Kidney epithelial cell (primary cell): ENCODE results near the gene MACROD2. TPM values are rescaled to one million over a fixed set of nuclear protein-coding genes. Genes with fewer than 3 reads are reported as not detected.

ENCODE experiments used
- DNase-seq: peaks from one replicate; pipeline ENCODE4 v3.0.0-alpha.2; 2010; ENCODE audit warnings: low read depth
- H3K27me3 ChIP-seq: 2 replicates; pipeline ENCODE4 v1.6.0; 2011; ENCODE audit warnings: low read length; ENCODE audit not compliant: control insufficient read depth, insufficient read depth
- H3K36me3 ChIP-seq: 2 replicates; pipeline ENCODE4 v1.5.1; 2011; ENCODE audit warnings: low read length; ENCODE audit not compliant: control insufficient read depth, insufficient read depth
- H3K4me3 ChIP-seq: 2 replicates; pipeline ENCODE4 v1.5.1; 2011; ENCODE audit warnings: low read depth, mild to moderate bottlenecking, control low read depth, low read length
- total RNA-seq: library from RNA; depleted of rRNA; stranded (reverse); fragments of >200 nt; gene quantifications from 2 replicates; pipeline ENCODE4 v1.2.3, GENCODE V29; 2015
- TF ChIP-seq, protein P1 (sequence below): IDR thresholded peaks from 2 replicates; pipeline ENCODE4 v1.5.1; 2011; ENCODE audit warnings: mild to moderate bottlenecking, moderate library complexity, low read length, control low read depth, inconsistent platforms; ENCODE audit not compliant: insufficient read depth, poor library complexity, severe bottlenecking

Gene MACROD2
- total RNA-seq, 1 donor from 2014 or later, result 0.79 TPM

DNA sequence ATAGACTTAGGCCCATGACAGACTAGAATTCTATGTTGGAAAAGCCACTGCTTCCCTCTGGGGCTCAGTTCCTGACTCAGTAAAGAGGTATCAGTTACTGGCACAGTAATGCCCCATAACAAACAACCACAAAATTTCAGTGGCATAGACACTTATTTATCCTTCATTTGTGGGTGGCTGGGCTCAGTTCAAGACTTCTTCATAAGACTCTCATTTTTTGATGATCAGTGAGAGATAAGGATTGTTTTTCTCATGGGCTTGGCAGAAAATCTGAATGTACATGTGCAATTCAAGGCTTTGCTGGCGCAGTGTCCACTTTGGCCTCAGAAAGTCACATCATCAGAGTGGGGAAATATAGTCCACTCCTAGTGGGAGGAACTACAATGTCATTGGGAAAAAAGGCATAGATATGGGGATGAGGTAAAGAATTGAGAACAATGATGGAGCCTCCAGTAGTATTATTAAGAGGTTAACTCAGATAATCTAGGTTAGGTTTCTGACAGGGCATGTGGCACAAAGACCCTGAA, 726.7 kb downstream of the MACROD2 start:
- H3K27me3 ChIP-seq, result no peaks in the 10 kb centered on the region
- DNase-seq, result no peak
- H3K4me3 ChIP-seq, result no peak overlapping the region
- TF ChIP-seq, protein P1, sequence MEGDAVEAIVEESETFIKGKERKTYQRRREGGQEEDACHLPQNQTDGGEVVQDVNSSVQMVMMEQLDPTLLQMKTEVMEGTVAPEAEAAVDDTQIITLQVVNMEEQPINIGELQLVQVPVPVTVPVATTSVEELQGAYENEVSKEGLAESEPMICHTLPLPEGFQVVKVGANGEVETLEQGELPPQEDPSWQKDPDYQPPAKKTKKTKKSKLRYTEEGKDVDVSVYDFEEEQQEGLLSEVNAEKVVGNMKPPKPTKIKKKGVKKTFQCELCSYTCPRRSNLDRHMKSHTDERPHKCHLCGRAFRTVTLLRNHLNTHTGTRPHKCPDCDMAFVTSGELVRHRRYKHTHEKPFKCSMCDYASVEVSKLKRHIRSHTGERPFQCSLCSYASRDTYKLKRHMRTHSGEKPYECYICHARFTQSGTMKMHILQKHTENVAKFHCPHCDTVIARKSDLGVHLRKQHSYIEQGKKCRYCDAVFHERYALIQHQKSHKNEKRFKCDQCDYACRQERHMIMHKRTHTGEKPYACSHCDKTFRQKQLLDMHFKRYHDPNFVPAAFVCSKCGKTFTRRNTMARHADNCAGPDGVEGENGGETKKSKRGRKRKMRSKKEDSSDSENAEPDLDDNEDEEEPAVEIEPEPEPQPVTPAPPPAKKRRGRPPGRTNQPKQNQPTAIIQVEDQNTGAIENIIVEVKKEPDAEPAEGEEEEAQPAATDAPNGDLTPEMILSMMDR, result no peak
- no peaks in the 10 kb centered on the region for H3K36me3 ChIP-seq

DNA sequence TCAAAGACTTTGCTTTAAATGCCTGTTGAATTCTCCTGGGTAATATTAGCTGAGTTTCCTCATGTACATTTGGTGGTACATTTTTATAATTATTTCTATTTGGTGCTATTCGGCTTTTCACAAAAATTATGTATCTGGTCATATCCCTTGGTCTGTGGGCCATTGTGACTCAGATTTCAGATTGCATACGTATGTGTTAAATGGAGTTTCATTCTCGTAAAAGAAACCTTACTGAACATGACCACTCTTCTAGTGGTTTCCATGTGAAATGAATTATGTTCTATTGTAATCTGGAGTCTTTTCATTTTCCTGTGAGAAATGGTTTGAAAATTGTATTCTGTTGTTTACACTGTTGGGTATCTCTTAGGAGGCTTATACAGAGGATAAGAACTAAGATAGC, 728.3 kb downstream of the MACROD2 start:
- TF ChIP-seq, protein P1, result no peak
- H3K4me3 ChIP-seq, result no peak overlapping the region
- H3K36me3 ChIP-seq, result no peaks in the 10 kb centered on the region
- H3K27me3 ChIP-seq, result no peaks in the 10 kb centered on the region
- DNase-seq, result no peak

DNA sequence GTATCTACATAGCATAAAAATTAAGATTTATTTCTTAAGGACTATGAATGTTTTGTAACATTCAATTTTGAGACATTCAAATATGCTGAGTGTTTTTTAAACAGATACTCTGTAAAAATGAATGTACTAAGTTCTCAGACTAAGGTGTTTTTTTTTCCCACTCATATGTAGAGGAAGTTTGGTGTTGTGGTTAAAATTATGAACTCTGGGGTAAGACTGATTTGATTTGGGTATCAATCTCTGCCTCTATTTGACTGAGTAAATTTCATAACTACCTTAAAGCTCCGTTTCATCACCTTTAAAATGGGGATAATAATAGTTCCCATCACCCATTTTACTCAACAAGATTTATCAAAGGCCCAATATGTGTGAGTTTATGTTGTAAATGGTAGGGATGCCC, 728.7 kb downstream of the MACROD2 start:
- TF ChIP-seq, protein P1, result no peak
- Histone ChIP-seq H3K36me3 (no peaks in the 10 kb centered on the region), H3K4me3 (no peak overlapping the region), H3K27me3 (no peaks in the 10 kb centered on the region)
- DNase-seq, result no peak

- TF ChIP-seq, protein P1, result no peak
- Histone ChIP-seq H3K36me3 (no peaks in the 10 kb centered on the region), H3K4me3 (no peak overlapping the region)
Observed at GRCh38 chr20:14724468-14724867, 729.2 kb downstream of the MACROD2 start.

DNA sequence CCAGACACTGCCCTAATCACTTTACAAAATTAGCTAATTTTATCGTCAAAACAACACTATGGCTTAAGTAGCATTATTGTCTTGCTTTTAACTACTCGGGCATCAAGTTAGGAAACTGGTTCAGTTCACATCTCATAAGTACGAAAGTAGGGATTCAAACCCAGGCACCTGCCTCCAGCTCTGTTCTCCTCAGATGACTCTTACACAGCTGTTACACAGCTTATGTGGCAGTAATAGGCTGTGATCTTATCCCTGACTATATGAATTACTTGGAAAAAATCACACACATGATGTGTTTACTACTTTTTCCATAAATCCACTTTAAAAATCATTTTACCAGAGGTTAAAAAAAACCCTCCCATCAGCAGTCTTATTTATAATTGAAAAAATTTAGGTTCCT, 731.3 kb downstream of the MACROD2 start:
- TF ChIP-seq, protein P1, result no peak
- no peak overlapping the region for H3K4me3 ChIP-seq

More at GRCh38 chr20:14724468-14724867, 729.2 kb downstream of the MACROD2 start:
- no peak for DNase-seq
- H3K27me3 ChIP-seq, result no peaks in the 10 kb centered on the region

GRCh38 chr20:14727485-14728150, 732.3 kb downstream of the MACROD2 start:
- DNase-seq, result no peak
- TF ChIP-seq, protein P1, result no peak
- Histone ChIP-seq H3K27me3 (no peaks in the 10 kb centered on the region), H3K36me3 (no peaks in the 10 kb centered on the region), H3K4me3 (no peak overlapping the region)

More for the DNA sequence above, 731.3 kb downstream of the MACROD2 start:
- no peaks in the 10 kb centered on the region for H3K36me3 ChIP-seq
- no peaks in the 10 kb centered on the region for H3K27me3 ChIP-seq
- no peak for DNase-seq
